HG03460 (cell line): ENCODE measurements around the gene GCNT1.
"Not testable (repeated sequence)": the region's sequence is repeated elsewhere in the genome, so short reads cannot be mapped to it uniquely, and the experiment has no call there.

ENCODE experiments used
- ATAC-seq: cut with Tn5 transposase; IDR thresholded peaks from one replicate; pipeline ENCODE4 v1.9.1; 2021; ENCODE audit not compliant: unreplicated experiment

Gene GCNT1

GRCh38 chr9:76479337-76479736 lies 20.4 kb downstream of the GCNT1 start:
- not testable (repeated sequence) for ATAC-seq

- ATAC-seq, result no peak
Measured at GRCh38 chr9:76486151-76486550, 27.2 kb downstream of the GCNT1 start.

- ATAC-seq, result no peak
Measured at GRCh38 chr9:76490249-76490990, 31.4 kb downstream of the GCNT1 start.

GRCh38 chr9:76491056-76491455 lies 32.1 kb downstream of the GCNT1 start:
- not testable (repeated sequence) for ATAC-seq

- not testable (repeated sequence) for ATAC-seq
Measured at GRCh38 chr9:76493496-76493895, 34.5 kb downstream of the GCNT1 start.

- ATAC-seq, result no peak
Measured at GRCh38 chr9:76500061-76500460, 41.1 kb downstream of the GCNT1 start.

GRCh38 chr9:76502746-76503145 lies 43.8 kb downstream of the GCNT1 start:
- no peak for ATAC-seq

GRCh38 chr9:76510041-76510440 lies 51.1 kb downstream of the GCNT1 start:
- no peak for ATAC-seq

- ATAC-seq, result no peak
Measured at GRCh38 chr9:76510446-76510845, 51.5 kb downstream of the GCNT1 start.

GRCh38 chr9:76512826-76513225 lies 53.8 kb downstream of the GCNT1 start:
- ATAC-seq, result no peak

- no peak for ATAC-seq
Measured at GRCh38 chr9:76516350-76516749, 57.4 kb downstream of the GCNT1 start.

GRCh38 chr9:76516871-76517270 lies 57.9 kb downstream of the GCNT1 start:
- no peak for ATAC-seq

GRCh38 chr9:76519075-76519835 lies 60.3 kb downstream of the GCNT1 start:
- no peak for ATAC-seq

GRCh38 chr9:76521244-76521681 lies 62.3 kb downstream of the GCNT1 start:
- ATAC-seq, result no peak

- no peak for ATAC-seq
Measured at GRCh38 chr9:76521906-76522305, 62.9 kb downstream of the GCNT1 start.

- ATAC-seq, result not testable (repeated sequence)
Measured at GRCh38 chr9:76523617-76524200, 64.7 kb downstream of the GCNT1 start.

GRCh38 chr9:76525196-76525595 lies 66.2 kb downstream of the GCNT1 start:
- no peak for ATAC-seq

GRCh38 chr9:76526026-76526425 lies 67.0 kb downstream of the GCNT1 start:
- ATAC-seq, result no peak

- ATAC-seq, result no peak
Measured at GRCh38 chr9:76528056-76528455, 69.1 kb downstream of the GCNT1 start.

- no peak for ATAC-seq
Measured at GRCh38 chr9:76528642-76529190, 69.7 kb downstream of the GCNT1 start.

GRCh38 chr9:76529653-76530052 lies 70.7 kb downstream of the GCNT1 start:
- no peak for ATAC-seq
